ENCODE results near the gene RBM28.

Gene RBM28

GRCh38 chr7:128309124-128309523 is 34.6 kb downstream of the RBM28 start:
- TF ChIP-seq FOXP2 (optimal IDR thresholded peaks at IDR 0.05; ENCODE audit: borderline replicate concordance, extremely low read depth, extremely low read length, insufficient read depth): no peak
- TF ChIP-seq TAF1 (IDR thresholded peaks at IDR 0.05; ENCODE audit: borderline replicate concordance, insufficient read depth, low read length): no peak
- no peak for TF ChIP-seq REST (IDR thresholded peaks at IDR 0.05; ENCODE audit: insufficient read depth in 1 of 2, low read depth in 2 of 2, low read length in 2 of 2)
- no peak for TF ChIP-seq POLR2AphosphoS5 (IDR thresholded peaks at IDR 0.05; ENCODE audit: low read depth, low read length)
- TF ChIP-seq SIN3A (IDR thresholded peaks at IDR 0.05; ENCODE audit: borderline replicate concordance, insufficient read depth, low read length): no peak

DNA sequence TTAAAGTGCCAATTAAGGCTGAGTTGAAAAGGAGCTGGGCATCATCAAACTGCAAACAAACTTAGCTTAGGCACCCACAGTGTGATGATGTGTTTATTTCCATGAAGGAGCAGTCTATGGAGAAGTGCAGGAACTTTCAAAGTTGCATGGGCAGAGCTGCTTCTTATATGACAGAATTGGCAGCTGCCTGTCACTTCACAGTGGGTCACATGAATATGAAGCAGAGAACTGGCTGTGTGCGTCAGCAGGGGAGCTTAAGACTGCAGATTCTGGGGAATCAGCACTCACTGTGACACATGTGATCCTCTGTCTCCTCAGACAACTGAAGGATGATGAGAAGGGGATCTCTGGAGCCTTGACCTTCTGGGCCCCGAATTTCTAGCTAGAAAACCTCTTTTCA is 36.6 kb downstream of the RBM28 start:
- TF ChIP-seq REST (IDR thresholded peaks at IDR 0.05; ENCODE audit: insufficient read depth in 1 of 2, low read depth in 2 of 2, low read length in 2 of 2): no peak
- TF ChIP-seq POLR2AphosphoS5 (IDR thresholded peaks at IDR 0.05; ENCODE audit: low read depth, low read length): no peak
- no peak for TF ChIP-seq FOXP2 (optimal IDR thresholded peaks at IDR 0.05; ENCODE audit: borderline replicate concordance, extremely low read depth, extremely low read length, insufficient read depth)
- no peak for TF ChIP-seq TAF1 (IDR thresholded peaks at IDR 0.05; ENCODE audit: borderline replicate concordance, insufficient read depth, low read length)
- TF ChIP-seq SIN3A (IDR thresholded peaks at IDR 0.05; ENCODE audit: borderline replicate concordance, insufficient read depth, low read length): no peak

- TF ChIP-seq TAF1 (IDR thresholded peaks at IDR 0.05; ENCODE audit: borderline replicate concordance, insufficient read depth, low read length) (no peak), REST (IDR thresholded peaks at IDR 0.05; ENCODE audit: insufficient read depth in 1 of 2, low read depth in 2 of 2, low read length in 2 of 2) (no peak), SIN3A (IDR thresholded peaks at IDR 0.05; ENCODE audit: borderline replicate concordance, insufficient read depth, low read length) (no peak), FOXP2 (optimal IDR thresholded peaks at IDR 0.05; ENCODE audit: borderline replicate concordance, extremely low read depth, extremely low read length, insufficient read depth) (no peak), POLR2AphosphoS5 (IDR thresholded peaks at IDR 0.05; ENCODE audit: low read depth, low read length) (no peak)
These were observed 39.5 kb downstream of the RBM28 start for GRCh38 chr7:128304212-128304611.

- TF ChIP-seq TAF1 (IDR thresholded peaks at IDR 0.05; ENCODE audit: borderline replicate concordance, insufficient read depth, low read length) (no peak), SIN3A (IDR thresholded peaks at IDR 0.05; ENCODE audit: borderline replicate concordance, insufficient read depth, low read length) (no peak), REST (IDR thresholded peaks at IDR 0.05; ENCODE audit: insufficient read depth in 1 of 2, low read depth in 2 of 2, low read length in 2 of 2) (no peak), FOXP2 (optimal IDR thresholded peaks at IDR 0.05; ENCODE audit: borderline replicate concordance, extremely low read depth, extremely low read length, insufficient read depth) (no peak), POLR2AphosphoS5 (IDR thresholded peaks at IDR 0.05; ENCODE audit: low read depth, low read length) (no peak)
These were observed 40.1 kb downstream of the RBM28 start for GRCh38 chr7:128303643-128304042.

DNA sequence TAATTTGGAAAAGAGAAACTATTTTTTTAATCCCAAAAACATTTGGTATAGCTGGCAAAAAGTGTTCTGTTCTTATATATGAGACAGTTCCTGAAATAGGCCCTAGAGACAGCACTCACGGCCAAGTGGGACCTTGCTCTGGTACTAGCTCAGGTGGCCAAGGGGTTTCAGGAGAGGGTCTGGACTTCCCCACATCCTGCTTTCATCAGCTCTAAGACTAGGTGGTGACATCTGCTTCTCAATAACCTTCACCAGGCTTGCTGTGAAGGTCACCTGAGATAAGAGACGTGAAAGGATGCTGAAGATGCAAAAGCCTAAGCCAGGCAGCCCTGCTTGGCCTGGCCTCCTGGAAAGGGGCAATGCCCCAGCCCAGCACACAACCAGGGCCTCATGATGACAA is 40.6 kb downstream of the RBM28 start:
- no peak for TF ChIP-seq SIN3A (IDR thresholded peaks at IDR 0.05; ENCODE audit: borderline replicate concordance, insufficient read depth, low read length)
